GM12872 (cell line): ENCODE measurements around the gene ETV4.

Experiments used
- TF ChIP-seq, protein P1 (sequence below): IDR thresholded peaks from 3 replicates; pipeline ENCODE4 v1.5.1; 2011; ENCODE audit warnings: low read depth, mild to moderate bottlenecking, low read length, moderate library complexity; ENCODE audit not compliant: insufficient read depth

The ETV4 gene

DNA sequence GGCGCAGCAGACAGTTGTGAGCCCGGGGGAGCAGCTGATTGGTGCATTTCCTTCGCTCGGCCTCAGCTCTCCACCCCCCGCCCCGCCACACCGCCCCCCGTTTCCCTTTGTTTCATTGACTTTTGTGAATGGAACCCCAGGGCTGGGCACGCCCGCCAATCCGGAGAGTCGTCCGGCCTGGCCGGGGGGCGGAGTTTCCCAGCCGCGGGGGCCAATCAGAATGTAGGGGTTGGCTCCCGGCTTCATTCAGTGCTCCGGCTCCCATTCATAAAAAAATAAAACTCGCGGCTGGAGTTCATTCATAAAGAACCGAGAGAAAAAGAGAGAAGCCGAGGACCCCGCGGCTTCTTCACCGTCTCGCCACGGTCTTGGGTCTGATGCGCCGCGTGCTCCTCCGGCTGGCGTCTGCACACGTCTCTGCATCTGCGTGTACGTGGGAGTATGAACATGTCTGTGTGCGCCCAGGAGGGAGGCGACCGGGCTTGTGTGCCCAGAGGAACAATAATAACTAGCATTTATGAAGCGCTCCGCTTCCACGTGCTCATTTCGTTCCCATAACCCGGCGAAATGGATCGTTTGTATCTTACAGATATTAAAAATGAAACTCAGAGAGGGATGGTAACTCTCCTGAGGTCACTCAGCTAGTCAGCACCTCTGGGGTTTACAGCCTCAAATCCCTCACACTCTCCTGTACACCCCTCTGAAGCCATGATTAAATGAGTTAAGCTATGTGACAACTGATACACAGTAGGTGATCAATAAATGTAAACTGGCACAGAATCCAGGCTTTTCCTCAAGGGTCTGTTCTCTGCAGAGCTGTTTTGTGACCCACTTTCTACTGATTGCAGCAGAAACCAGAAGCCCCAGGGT is at the start of gene ETV4:
TSS of gene ETV4 (minus strand) at position 22 of the 870 bp plus-strand sequence. CDS start 723 bp downstream, outside the sequence.
- TF ChIP-seq, protein P1, sequence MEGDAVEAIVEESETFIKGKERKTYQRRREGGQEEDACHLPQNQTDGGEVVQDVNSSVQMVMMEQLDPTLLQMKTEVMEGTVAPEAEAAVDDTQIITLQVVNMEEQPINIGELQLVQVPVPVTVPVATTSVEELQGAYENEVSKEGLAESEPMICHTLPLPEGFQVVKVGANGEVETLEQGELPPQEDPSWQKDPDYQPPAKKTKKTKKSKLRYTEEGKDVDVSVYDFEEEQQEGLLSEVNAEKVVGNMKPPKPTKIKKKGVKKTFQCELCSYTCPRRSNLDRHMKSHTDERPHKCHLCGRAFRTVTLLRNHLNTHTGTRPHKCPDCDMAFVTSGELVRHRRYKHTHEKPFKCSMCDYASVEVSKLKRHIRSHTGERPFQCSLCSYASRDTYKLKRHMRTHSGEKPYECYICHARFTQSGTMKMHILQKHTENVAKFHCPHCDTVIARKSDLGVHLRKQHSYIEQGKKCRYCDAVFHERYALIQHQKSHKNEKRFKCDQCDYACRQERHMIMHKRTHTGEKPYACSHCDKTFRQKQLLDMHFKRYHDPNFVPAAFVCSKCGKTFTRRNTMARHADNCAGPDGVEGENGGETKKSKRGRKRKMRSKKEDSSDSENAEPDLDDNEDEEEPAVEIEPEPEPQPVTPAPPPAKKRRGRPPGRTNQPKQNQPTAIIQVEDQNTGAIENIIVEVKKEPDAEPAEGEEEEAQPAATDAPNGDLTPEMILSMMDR = no peak

DNA sequence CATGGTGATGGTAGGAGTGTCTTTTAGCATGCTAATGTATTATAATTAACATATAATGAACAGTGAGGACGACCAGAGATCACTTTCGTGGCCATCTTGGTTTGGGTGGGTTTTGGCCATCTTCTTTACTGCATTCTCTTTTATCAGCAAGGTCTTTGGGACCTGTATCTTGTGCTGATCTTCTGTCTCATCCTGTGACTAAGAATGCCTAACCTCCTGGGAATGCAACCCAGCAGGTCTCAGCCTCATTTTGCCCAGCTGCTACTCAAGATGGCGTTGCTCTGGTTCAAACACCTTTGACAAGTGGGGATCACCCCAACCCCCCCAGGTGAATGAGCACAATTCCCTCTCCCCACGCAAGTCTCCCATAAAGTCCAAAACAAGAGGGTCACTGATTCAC is 49.3 kb upstream of the ETV4 start:
- TF ChIP-seq, protein P1 = no peak

DNA sequence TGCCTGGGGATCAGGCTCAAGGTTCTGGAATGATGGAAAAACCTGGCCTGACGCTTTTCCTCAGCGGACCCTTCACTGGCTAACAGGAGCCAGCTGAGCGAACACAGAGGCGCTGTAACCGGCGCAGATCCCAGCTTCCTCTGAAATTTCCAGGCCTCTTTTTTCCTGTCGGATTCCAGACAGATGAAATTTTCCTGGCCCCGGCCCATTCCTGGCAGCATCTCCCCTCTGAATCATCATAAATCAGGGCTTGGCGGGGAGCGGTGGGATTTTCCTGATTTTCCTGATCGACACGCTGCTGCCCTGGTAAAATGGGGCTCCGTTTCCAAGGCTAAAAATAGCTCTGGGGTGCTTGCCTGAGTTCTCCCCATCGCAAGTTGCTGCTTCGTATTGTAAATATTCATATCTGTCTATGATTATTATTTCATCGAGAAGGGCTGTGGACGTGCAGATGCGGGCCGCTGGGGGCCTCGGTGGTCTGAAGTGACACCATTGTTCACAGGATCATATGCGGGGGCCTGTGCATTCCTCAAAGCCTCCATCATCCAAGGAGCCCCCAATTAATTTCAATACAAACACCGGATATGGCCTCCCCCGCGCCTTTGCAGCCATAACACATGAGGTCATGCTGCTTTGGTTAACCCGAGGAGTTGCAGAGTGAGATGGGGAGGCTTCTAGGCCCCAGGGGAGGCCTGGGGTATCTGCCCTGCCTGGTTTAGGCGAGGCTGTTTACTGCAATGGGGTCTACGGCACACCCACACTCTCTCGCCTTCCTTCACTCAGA is 45.8 kb upstream of the ETV4 start:
- TF ChIP-seq, protein P1 = no peak

GRCh38 chr17:43591001-43591400 is 44.9 kb upstream of the ETV4 start:
- TF ChIP-seq, protein P1 = no peak

GRCh38 chr17:43588664-43589435 is 42.7 kb upstream of the ETV4 start:
- TF ChIP-seq, protein P1 = no peak

DNA sequence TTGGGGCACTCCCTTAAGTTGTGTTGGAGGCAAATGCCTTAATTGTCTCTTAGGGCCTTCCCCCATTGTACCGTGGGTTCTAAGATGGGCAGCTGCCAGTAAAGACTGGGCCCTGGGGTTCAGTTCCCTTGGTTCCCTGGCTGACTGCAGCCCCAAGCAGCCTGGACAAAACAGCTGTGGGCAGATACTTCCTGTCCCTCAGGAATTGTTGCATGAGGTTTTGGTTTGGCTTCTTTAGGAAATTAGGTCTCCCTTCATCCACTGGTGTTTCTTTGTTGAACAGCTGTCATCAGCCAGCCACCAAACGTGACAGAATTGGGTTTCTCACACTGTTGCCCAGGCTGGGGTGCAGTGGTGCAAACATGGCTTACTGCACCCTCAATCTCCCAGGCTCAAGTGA is 42.0 kb upstream of the ETV4 start:
- TF ChIP-seq, protein P1 = no peak

DNA sequence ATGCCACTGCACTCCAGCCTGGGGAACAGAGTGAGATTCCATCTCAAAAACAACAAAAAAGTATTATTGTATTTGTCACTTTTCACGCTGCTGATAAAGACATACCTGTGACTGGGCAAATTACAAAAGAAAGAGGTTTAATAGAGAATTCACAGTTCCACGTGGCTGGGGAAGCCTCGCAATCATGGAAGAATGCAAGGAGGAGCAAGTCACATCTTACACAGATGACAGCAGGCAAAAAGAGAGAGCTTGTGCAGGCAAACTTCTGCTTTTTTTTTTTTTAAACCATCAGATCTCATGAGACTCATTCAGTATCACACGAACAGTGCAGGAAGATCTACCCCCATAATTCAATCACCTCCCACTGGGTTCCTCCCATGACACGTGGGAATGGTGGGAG is 41.5 kb upstream of the ETV4 start:
- TF ChIP-seq, protein P1 = no peak
